HUES48 (cell line): ENCODE results near the gene C2CD2.

Experiments
- H3K27ac ChIP-seq: one replicate; pipeline ENCODE4 v1.7.0; 2013; ENCODE audit warnings: low read depth, low read length, inconsistent platforms
- H3K27me3 ChIP-seq: 2 replicates; pipeline ENCODE4 v1.6.1; 2013; ENCODE audit warnings: mild to moderate bottlenecking, low read length; ENCODE audit not compliant: control insufficient read depth, insufficient read depth
- H3K36me3 ChIP-seq: 2 replicates; pipeline ENCODE4 v1.6.1; 2013; ENCODE audit warnings: low read length; ENCODE audit not compliant: control insufficient read depth, insufficient read depth
- H3K4me1 ChIP-seq: 2 replicates; pipeline ENCODE4 v1.6.1; 2013; ENCODE audit warnings: mild to moderate bottlenecking, low read length; ENCODE audit not compliant: control insufficient read depth, insufficient read depth
- H3K4me3 ChIP-seq: 2 replicates; pipeline ENCODE4 v1.5.1; 2013; ENCODE audit warnings: mild to moderate bottlenecking, low read depth, low read length
- H3K9ac ChIP-seq: 2 replicates; pipeline ENCODE4 v1.6.1; 2013; ENCODE audit warnings: mild to moderate bottlenecking, low read depth, low read length, moderate library complexity
- H3K9me3 ChIP-seq: 2 replicates; pipeline ENCODE4 v1.6.1; 2013; ENCODE audit warnings: low read length; ENCODE audit not compliant: control insufficient read depth, insufficient read depth

The C2CD2 gene

GRCh38 chr21:41948901-41949300 is 4.9 kb downstream of the C2CD2 start:
- H3K9me3 ChIP-seq = no peaks in the 10 kb centered on the region
- H3K4me1 ChIP-seq = peaks cover 33% of the 10 kb centered on the region
- H3K9ac ChIP-seq = no peak overlapping the region
- H3K4me3 ChIP-seq = no peak overlapping the region
- H3K27ac ChIP-seq = no peak overlapping the region
- H3K36me3 ChIP-seq = no peaks in the 10 kb centered on the region
- H3K27me3 ChIP-seq = peaks cover 21% of the 10 kb centered on the region

- peaks cover 33% of the 10 kb centered on the region for H3K4me1 ChIP-seq
- H3K9ac ChIP-seq = no peak overlapping the region
- H3K9me3 ChIP-seq = no peaks in the 10 kb centered on the region
- no peak overlapping the region for H3K27ac ChIP-seq
- no peaks in the 10 kb centered on the region for H3K36me3 ChIP-seq
- H3K4me3 ChIP-seq = no peak overlapping the region
- peaks cover 21% of the 10 kb centered on the region for H3K27me3 ChIP-seq
Observed at GRCh38 chr21:41948078-41948895, 5.5 kb downstream of the C2CD2 start.

DNA sequence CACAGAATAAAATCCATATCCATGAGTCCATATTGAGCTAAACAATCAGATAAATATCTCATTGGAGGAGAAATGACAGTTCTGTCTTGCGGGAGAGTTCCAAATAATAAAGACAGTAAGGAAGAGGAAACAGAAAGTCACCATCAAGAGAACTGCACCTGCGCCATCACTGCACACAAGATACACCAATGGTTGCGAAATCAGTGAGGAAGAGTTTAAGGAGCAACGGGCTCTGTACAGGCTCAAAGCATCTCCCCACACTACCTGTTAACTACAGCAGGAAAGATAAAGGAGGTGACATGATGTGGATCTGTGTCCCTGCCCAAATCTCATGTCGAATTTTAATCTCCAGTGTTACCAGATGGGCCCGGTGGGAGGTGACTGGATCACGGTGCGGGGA is 7.8 kb downstream of the C2CD2 start:
- Histone ChIP-seq H3K36me3 (no peaks in the 10 kb centered on the region), H3K27me3 (no peaks in the 10 kb centered on the region), H3K4me3 (no peak overlapping the region), H3K4me1 (peaks cover 15% of the 10 kb centered on the region), H3K27ac (no peak overlapping the region), H3K9ac (no peak overlapping the region), H3K9me3 (no peaks in the 10 kb centered on the region)

- Histone ChIP-seq H3K4me1 (0 out of 2 replicates have a peak, but pooled peaks cover 5% of the 10 kb centered on the region), H3K36me3 (no peaks in the 10 kb centered on the region), H3K27ac (no peak overlapping the region), H3K9ac (no peak overlapping the region), H3K9me3 (no peaks in the 10 kb centered on the region), H3K4me3 (no peak overlapping the region), H3K27me3 (no peaks in the 10 kb centered on the region)
Observed at GRCh38 chr21:41943851-41944250, 10.0 kb downstream of the C2CD2 start.

DNA sequence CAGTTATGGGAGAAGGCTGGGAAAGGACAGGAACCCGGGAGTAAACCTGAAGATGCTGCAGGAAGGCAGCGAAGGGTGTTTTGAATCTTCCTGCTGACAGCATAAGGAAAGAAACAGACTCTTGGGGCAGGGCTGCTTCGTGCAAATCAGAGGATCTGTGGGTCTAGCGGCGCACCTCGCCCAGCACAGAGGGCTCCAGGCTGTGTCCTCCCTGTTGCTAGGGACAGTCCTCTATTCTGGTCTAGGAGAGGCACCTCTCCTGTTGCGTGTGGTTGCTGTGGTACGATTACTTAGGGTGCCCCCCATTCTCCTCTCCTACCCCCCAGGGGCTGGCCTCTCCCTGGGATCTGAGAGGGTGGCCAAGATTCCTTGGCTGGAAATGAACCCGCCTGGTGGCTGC is 11.4 kb downstream of the C2CD2 start:
- no peaks in the 10 kb centered on the region for H3K9me3 ChIP-seq
- no peaks in the 10 kb centered on the region for H3K36me3 ChIP-seq
- no peak overlapping the region for H3K4me3 ChIP-seq
- no peak overlapping the region for H3K27ac ChIP-seq
- no peak overlapping the region for H3K9ac ChIP-seq
- no peaks in the 10 kb centered on the region for H3K4me1 ChIP-seq
- no peaks in the 10 kb centered on the region for H3K27me3 ChIP-seq

GRCh38 chr21:41941941-41942340 is 11.9 kb downstream of the C2CD2 start:
- Histone ChIP-seq H3K27ac (no peak overlapping the region), H3K9me3 (no peaks in the 10 kb centered on the region)

GRCh38 chr21:41940431-41940830 is 13.4 kb downstream of the C2CD2 start:
- H3K27ac ChIP-seq = no peak overlapping the region
- no peaks in the 10 kb centered on the region for H3K9me3 ChIP-seq
- H3K4me3 ChIP-seq = no peak overlapping the region
- H3K36me3 ChIP-seq = no peaks in the 10 kb centered on the region
- no peaks in the 10 kb centered on the region for H3K4me1 ChIP-seq
- H3K27me3 ChIP-seq = no peaks in the 10 kb centered on the region
- no peak overlapping the region for H3K9ac ChIP-seq

More at GRCh38 chr21:41941941-41942340, 11.9 kb downstream of the C2CD2 start:
- Histone ChIP-seq H3K4me1 (no peaks in the 10 kb centered on the region), H3K27me3 (no peaks in the 10 kb centered on the region), H3K4me3 (no peak overlapping the region), H3K36me3 (no peaks in the 10 kb centered on the region), H3K9ac (no peak overlapping the region)

GRCh38 chr21:41939391-41939790 is 14.4 kb downstream of the C2CD2 start:
- no peaks in the 10 kb centered on the region for H3K36me3 ChIP-seq
- no peaks in the 10 kb centered on the region for H3K27me3 ChIP-seq
- H3K9me3 ChIP-seq = no peaks in the 10 kb centered on the region
- H3K4me3 ChIP-seq = no peak overlapping the region
- no peak overlapping the region for H3K27ac ChIP-seq
- H3K9ac ChIP-seq = no peak overlapping the region
- no peaks in the 10 kb centered on the region for H3K4me1 ChIP-seq

GRCh38 chr21:41933313-41934079 is 20.3 kb downstream of the C2CD2 start:
- H3K27me3 ChIP-seq = no peaks in the 10 kb centered on the region
- no peak overlapping the region for H3K4me3 ChIP-seq
- H3K4me1 ChIP-seq = no peaks in the 10 kb centered on the region; the same call in 1 of the 2 replicates
- H3K36me3 ChIP-seq = no peaks in the 10 kb centered on the region
- H3K27ac ChIP-seq = no peak overlapping the region
- H3K9me3 ChIP-seq = no peaks in the 10 kb centered on the region
- H3K9ac ChIP-seq = no peak overlapping the region

DNA sequence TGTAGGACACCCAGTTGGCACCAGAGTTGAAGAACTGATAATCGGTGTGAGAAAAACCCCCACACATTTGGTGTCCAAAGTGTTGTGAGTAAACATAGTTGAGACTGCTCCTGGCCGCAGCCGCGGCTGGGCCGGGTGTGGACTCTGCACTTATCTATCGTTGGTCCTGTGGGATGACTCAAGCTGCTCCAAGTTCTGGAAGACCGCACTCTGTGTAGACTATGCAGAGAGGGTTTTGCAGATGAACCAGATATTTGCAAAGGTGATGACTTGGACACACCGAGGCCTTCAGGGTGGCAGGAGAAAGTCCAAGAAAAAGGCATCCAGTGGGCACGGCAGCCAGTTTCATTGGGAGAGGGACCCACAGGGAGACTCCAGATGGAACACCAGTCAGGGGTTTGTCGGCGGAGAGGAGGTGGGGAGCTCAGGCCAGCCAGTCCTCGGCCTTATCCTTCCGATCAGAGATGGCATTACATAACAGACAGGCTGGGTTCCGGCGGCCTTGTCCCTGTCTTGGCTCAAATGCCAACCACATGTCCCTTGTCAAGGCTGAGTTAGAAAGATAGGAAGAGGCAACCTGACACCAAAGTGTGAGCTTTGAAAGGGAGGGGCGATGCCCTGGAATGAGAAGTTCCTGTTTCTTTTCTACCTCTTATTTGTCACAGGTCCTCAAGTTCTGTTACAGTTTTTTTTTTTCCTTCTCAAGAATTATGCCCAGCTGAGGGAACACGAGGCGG is 21.1 kb downstream of the C2CD2 start:
- no peaks in the 10 kb centered on the region; the same call in 1 of the 2 replicates for H3K4me1 ChIP-seq
- no peak overlapping the region for H3K27ac ChIP-seq
- H3K27me3 ChIP-seq = no peaks in the 10 kb centered on the region
- no peak overlapping the region for H3K4me3 ChIP-seq
- no peak overlapping the region for H3K9ac ChIP-seq
- H3K9me3 ChIP-seq = no peaks in the 10 kb centered on the region
- H3K36me3 ChIP-seq = no peaks in the 10 kb centered on the region
